GM12864 (cell line): ENCODE measurements around the gene TNFAIP8L3.

Experiments used
- DNase-seq: peaks from one replicate; pipeline ENCODE4 v3.0.0-alpha.2; 2011; ENCODE audit warnings: low read depth
- H3K4me3 ChIP-seq: 2 replicates; pipeline ENCODE4 v1.5.1; 2011; ENCODE audit warnings: mild to moderate bottlenecking, low read depth, low read length, control low read depth
- CTCF ChIP-seq: IDR thresholded peaks from 2 replicates; pipeline ENCODE4 v1.5.1; 2011; ENCODE audit warnings: low read depth, mild to moderate bottlenecking, moderate library complexity, low read length, control low read depth, inconsistent platforms; ENCODE audit errors: missing control alignments

TNFAIP8L3 gene

GRCh38 chr15:51105430-51106016 is 10.8 kb upstream of the TNFAIP8L3 start:
- no peak for DNase-seq
- no peak overlapping the region for H3K4me3 ChIP-seq
- no peak for TF ChIP-seq CTCF

GRCh38 chr15:51104512-51104911 is 9.8 kb upstream of the TNFAIP8L3 start:
- no peak for TF ChIP-seq CTCF
- H3K4me3 ChIP-seq, result no peak overlapping the region
- no peak for DNase-seq

GRCh38 chr15:51103330-51103729 is 8.6 kb upstream of the TNFAIP8L3 start:
- no peak overlapping the region for H3K4me3 ChIP-seq
- no peak for DNase-seq
- no peak for TF ChIP-seq CTCF

GRCh38 chr15:51100785-51101489 is 6.2 kb upstream of the TNFAIP8L3 start:
- no peak overlapping the region for H3K4me3 ChIP-seq
- no peak for DNase-seq
- TF ChIP-seq CTCF, result no peak

GRCh38 chr15:51099185-51099584 is 4.5 kb upstream of the TNFAIP8L3 start:
- H3K4me3 ChIP-seq, result no peak overlapping the region
- no peak for TF ChIP-seq CTCF
- no peak for DNase-seq

- no peak overlapping the region for H3K4me3 ChIP-seq
- no peak for DNase-seq
- TF ChIP-seq CTCF, result no peak
These were observed 3.6 kb upstream of the TNFAIP8L3 start for GRCh38 chr15:51098331-51098619.
